ENCODE results near the gene SPATA4.

DNA sequence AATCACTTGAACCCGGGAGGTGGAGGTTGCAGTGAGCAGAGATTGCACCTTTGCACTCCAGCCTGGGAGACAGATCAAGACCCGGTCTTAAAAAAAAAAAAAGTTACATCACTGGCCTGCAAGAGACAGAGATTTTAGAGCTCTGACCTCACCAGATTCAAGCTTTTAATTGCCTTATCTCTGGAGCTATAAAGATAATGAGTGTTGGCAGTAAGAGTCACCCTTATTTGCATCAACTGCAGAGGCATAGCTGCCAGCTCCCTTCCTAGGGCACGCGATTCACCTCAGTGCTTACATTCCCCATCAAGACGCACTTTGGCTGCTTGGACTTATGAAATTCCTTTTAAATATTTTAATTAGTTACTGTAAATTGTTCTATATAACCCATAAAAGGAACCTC, 12.5 kb upstream of the SPATA4 start:
- TF ChIP-seq, protein P1, sequence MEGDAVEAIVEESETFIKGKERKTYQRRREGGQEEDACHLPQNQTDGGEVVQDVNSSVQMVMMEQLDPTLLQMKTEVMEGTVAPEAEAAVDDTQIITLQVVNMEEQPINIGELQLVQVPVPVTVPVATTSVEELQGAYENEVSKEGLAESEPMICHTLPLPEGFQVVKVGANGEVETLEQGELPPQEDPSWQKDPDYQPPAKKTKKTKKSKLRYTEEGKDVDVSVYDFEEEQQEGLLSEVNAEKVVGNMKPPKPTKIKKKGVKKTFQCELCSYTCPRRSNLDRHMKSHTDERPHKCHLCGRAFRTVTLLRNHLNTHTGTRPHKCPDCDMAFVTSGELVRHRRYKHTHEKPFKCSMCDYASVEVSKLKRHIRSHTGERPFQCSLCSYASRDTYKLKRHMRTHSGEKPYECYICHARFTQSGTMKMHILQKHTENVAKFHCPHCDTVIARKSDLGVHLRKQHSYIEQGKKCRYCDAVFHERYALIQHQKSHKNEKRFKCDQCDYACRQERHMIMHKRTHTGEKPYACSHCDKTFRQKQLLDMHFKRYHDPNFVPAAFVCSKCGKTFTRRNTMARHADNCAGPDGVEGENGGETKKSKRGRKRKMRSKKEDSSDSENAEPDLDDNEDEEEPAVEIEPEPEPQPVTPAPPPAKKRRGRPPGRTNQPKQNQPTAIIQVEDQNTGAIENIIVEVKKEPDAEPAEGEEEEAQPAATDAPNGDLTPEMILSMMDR (IDR thresholded peaks at IDR 0.05), result no peak
- no peak for TF ChIP-seq CHD2 (IDR thresholded peaks at IDR 0.05; ENCODE audit: low read length, partially characterized antibody)
- TF ChIP-seq, protein P2, sequence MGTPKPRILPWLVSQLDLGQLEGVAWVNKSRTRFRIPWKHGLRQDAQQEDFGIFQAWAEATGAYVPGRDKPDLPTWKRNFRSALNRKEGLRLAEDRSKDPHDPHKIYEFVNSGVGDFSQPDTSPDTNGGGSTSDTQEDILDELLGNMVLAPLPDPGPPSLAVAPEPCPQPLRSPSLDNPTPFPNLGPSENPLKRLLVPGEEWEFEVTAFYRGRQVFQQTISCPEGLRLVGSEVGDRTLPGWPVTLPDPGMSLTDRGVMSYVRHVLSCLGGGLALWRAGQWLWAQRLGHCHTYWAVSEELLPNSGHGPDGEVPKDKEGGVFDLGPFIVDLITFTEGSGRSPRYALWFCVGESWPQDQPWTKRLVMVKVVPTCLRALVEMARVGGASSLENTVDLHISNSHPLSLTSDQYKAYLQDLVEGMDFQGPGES (IDR thresholded peaks at IDR 0.05; ENCODE audit: low read depth, low read length), result no peak
- TF ChIP-seq TCF12 (IDR thresholded peaks at IDR 0.05), result no peak
- no peak for TF ChIP-seq TEAD4 (IDR thresholded peaks at IDR 0.05; ENCODE audit: borderline replicate concordance, insufficient read depth)
- no peak for TF ChIP-seq SMC3 (IDR thresholded peaks at IDR 0.05; ENCODE audit: low read depth, low read length)
- TF ChIP-seq, protein P3, sequence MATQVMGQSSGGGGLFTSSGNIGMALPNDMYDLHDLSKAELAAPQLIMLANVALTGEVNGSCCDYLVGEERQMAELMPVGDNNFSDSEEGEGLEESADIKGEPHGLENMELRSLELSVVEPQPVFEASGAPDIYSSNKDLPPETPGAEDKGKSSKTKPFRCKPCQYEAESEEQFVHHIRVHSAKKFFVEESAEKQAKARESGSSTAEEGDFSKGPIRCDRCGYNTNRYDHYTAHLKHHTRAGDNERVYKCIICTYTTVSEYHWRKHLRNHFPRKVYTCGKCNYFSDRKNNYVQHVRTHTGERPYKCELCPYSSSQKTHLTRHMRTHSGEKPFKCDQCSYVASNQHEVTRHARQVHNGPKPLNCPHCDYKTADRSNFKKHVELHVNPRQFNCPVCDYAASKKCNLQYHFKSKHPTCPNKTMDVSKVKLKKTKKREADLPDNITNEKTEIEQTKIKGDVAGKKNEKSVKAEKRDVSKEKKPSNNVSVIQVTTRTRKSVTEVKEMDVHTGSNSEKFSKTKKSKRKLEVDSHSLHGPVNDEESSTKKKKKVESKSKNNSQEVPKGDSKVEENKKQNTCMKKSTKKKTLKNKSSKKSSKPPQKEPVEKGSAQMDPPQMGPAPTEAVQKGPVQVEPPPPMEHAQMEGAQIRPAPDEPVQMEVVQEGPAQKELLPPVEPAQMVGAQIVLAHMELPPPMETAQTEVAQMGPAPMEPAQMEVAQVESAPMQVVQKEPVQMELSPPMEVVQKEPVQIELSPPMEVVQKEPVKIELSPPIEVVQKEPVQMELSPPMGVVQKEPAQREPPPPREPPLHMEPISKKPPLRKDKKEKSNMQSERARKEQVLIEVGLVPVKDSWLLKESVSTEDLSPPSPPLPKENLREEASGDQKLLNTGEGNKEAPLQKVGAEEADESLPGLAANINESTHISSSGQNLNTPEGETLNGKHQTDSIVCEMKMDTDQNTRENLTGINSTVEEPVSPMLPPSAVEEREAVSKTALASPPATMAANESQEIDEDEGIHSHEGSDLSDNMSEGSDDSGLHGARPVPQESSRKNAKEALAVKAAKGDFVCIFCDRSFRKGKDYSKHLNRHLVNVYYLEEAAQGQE (IDR thresholded peaks at IDR 0.05; ENCODE audit: low read depth, low read length), result no peak
- no peak for TF ChIP-seq RAD21 (IDR thresholded peaks at IDR 0.05; ENCODE audit: low read length)
- TF ChIP-seq EP300 (IDR thresholded peaks at IDR 0.05; ENCODE audit: borderline replicate concordance in 1 of 2, low read depth in 1 of 2, low read length in 1 of 2), result no peak
- no peak for TF ChIP-seq POLR2AphosphoS5 (IDR thresholded peaks at IDR 0.05; ENCODE audit: low read depth, low read length)
- no peak for TF ChIP-seq YY1 (IDR thresholded peaks at IDR 0.05; ENCODE audit: low read depth)
- peak; percentile 56; the same call in 1 of the 2 replicates for TF ChIP-seq GATA2 (CRISPR knock-in tag; IDR thresholded peaks at IDR 0.05)

Measured in SK-N-SH (cell line).